Muscle layer of duodenum (tissue), 2 donors: ENCODE measurements around the gene DTWD2.

Source experiments
- H3K27ac ChIP-seq: one replicate; pipeline ENCODE4 v1.7.0; 2013; ENCODE audit warnings: mild to moderate bottlenecking, low read length
- H3K27me3 ChIP-seq: one replicate; pipeline ENCODE4 v1.7.0; 2013; ENCODE audit warnings: low read depth, mild to moderate bottlenecking, control low read depth, low read length
- H3K36me3 ChIP-seq, 2 donors: one replicate each; pipeline ENCODE4 v1.7.0; 2013; ENCODE audit warnings: low read length in 2 of 2, control low read depth in 1 of 2, mild to moderate bottlenecking in 1 of 2; ENCODE audit not compliant: insufficient read depth in 2 of 2, control insufficient read depth in 1 of 2
- H3K4me1 ChIP-seq, 2 donors: one replicate each; pipeline ENCODE4 v1.7.0; 2013; ENCODE audit warnings: low read length in 2 of 2, mild to moderate bottlenecking in 2 of 2, control low read depth in 1 of 2, moderate library complexity in 1 of 2; ENCODE audit not compliant: insufficient read depth in 2 of 2, control insufficient read depth in 1 of 2
- H3K4me3 ChIP-seq, 2 donors: one replicate each; pipeline ENCODE4 v1.7.0; 2013; ENCODE audit warnings: low read length in 2 of 2, low read depth in 1 of 2, mild to moderate bottlenecking in 1 of 2
- H3K9me3 ChIP-seq, 2 donors: one replicate each; pipeline ENCODE4 v1.7.0; 2013; ENCODE audit warnings: low read length in 2 of 2, control low read depth in 1 of 2, mild to moderate bottlenecking in 1 of 2; ENCODE audit not compliant: control insufficient read depth in 1 of 2
- donor health status: healthy.

DTWD2 gene

DNA sequence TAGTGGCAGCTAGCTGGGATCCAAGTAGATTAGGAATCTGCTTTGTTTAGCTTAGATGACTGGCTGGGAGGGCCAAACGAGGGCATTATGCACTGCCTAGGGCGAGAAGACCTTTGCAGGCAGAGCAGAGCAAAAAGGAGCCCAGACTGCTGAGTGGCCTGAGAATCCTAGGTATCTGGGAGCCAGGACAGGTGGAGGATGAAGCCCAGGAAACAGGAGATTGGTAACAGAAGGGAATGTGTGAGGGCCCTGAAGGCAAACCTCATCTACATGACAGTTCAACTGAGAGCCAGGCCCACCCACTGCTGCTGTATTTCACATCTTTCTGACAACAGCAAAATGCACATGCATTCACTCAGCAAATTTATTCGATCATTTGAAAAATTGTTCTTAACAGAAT, 192.3 kb downstream of the DTWD2 start:
- no peaks in the 10 kb centered on the region for H3K36me3 ChIP-seq
- H3K9me3 ChIP-seq: no peaks in the 10 kb centered on the region
- peaks cover 0 to 4% of the 10 kb centered on the region in 2 donors for H3K4me1 ChIP-seq
- H3K27me3 ChIP-seq: no peaks in the 10 kb centered on the region
- H3K4me3 ChIP-seq: no peak overlapping the region
- H3K27ac ChIP-seq: no peak overlapping the region

DNA sequence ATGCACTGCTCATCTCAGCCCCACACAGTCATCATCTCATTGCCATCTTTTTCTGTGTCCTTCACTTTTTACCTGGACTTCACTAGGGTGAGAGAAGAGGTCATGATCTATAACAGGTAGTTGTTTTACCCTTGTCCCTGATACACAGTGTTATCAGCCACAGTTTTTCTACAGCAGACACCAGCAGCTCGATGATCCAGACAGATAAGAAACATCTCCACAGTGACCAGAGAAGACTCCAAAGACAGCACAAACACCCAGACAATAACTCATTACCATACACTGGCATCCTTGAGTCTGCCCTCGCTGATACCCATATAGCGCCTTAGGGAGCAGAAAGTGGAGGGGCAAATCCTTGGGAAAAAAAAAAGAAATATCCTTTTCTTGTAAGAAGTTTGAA, 194.1 kb downstream of the DTWD2 start:
- Histone ChIP-seq H3K27me3 (no peaks in the 10 kb centered on the region), H3K9me3 (no peaks in the 10 kb centered on the region), H3K4me3 (no peak overlapping the region)

DNA sequence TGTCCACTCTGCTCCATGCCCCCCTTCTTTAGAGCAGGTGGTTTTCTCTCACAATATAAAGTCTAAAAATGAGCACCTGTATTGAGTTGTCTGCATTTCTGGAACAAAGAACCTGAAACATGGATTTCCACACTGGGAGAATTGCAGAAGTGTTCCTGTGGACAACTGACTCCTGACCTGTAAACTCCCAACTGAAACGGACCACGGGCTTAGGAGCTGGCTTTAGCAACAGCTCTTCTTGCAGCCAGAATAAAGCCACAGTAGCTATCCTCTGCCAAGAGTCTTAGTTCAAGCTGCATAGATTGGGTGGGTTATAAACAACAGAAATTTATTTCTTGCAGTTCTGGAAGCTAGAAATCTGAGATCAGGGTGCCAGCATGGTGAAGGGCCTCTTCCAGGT, 194.7 kb downstream of the DTWD2 start:
- Histone ChIP-seq H3K27ac (no peak overlapping the region), H3K4me1 (peaks cover 0 to 4% of the 10 kb centered on the region in 2 donors), H3K36me3 (no peaks in the 10 kb centered on the region), H3K9me3 (no peaks in the 10 kb centered on the region), H3K27me3 (no peaks in the 10 kb centered on the region), H3K4me3 (no peak overlapping the region)

More for the DNA sequence above, 194.1 kb downstream of the DTWD2 start:
- H3K4me1 ChIP-seq: peaks cover 0 to 4% of the 10 kb centered on the region in 2 donors
- H3K36me3 ChIP-seq: no peaks in the 10 kb centered on the region
- no peak overlapping the region for H3K27ac ChIP-seq

DNA sequence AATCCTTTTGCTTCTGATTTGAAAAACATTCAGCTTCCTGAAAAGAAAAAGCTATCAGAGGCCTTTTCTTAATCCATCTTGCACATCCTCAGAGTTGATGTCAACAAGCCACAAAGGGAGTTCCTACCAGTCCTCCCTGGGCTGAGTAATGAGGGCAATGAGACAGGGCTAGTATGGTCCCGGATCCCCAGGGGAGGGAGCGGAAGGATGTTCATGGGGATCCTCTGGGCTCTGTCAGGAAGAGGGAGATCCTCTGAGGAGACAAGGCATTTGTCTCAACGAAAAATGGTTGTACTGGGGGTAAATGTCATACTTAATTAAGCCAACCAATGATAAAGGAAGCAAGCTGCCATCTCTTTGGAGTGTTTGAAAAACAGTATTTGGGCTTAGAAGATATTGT, 195.3 kb downstream of the DTWD2 start:
- H3K27ac ChIP-seq: no peak overlapping the region
- peaks cover 0 to 4% of the 10 kb centered on the region in 2 donors for H3K4me1 ChIP-seq
- no peaks in the 10 kb centered on the region for H3K9me3 ChIP-seq

DNA sequence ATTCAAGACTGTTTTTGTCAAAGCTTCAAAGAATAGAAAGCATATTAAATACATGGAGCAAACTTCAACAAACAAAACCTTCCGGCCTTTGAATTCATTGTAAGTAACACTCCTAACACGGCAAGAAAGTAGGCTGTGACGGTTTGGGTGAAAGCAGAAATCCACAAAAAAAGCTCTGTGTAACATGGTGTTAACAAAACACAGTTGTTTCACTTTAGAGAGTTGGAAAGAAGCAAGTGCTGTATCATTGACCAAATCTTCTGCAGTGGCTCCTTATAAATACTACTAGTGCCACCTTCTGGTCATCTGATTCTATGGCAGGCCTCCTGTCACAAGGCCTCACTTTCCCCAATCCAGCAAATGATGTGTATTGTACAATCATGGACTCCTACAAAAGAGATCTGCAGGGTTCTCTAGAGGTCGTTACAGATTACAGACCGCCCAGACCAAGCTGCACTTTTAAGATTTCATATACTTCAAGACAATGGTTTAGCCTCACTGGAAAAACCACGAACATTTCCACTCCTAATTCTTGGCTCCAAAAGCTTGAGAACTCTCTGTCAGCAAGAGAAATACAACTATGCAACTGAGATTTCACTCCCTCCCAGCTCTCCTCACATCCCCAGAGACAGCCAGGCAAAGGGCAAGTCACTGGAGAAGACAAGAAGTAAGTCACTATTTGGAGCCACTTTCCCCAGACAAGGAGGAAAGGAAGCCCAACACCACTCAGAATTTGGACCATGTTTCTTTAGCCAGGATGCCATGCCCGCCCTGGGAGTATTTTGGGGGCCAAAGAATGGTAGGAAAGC, 196.2 kb downstream of the DTWD2 start:
- H3K27ac ChIP-seq: no peak overlapping the region
- H3K36me3 ChIP-seq: no peaks in the 10 kb centered on the region
- no peaks in the 10 kb centered on the region for H3K9me3 ChIP-seq
- H3K27me3 ChIP-seq: no peaks in the 10 kb centered on the region
- peaks cover 0 to 4% of the 10 kb centered on the region in 2 donors for H3K4me1 ChIP-seq
- peak overlapping the region; percentile 22 to 46 for H3K4me3 ChIP-seq

More for the DNA sequence above, 195.3 kb downstream of the DTWD2 start:
- no peak overlapping the region for H3K4me3 ChIP-seq
- H3K27me3 ChIP-seq: no peaks in the 10 kb centered on the region
- H3K36me3 ChIP-seq: no peaks in the 10 kb centered on the region

DNA sequence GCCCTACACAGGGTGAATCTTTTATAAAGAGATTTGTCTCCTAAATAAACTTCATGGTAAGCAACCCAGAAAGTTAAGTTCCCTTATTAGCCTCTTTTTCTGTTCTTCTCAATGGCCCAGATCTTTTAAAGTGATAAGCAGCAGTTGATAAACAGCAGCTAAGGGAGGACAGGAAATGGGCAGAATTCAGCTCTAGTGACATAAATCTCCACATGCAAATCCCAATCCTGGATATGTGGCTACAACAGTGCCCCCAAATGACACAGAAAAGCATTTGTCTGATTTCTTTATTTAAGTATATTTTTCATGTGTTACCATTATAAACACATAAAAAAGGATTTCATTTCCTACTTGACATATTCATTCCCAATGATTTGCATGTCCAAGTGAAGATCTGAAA, 199.0 kb downstream of the DTWD2 start:
- no peaks in the 10 kb centered on the region for H3K36me3 ChIP-seq
- H3K4me1 ChIP-seq: peaks cover 0 to 4% of the 10 kb centered on the region in 2 donors
- H3K27me3 ChIP-seq: no peaks in the 10 kb centered on the region
- H3K9me3 ChIP-seq: no peaks in the 10 kb centered on the region
- H3K4me3 ChIP-seq: no peak overlapping the region
- H3K27ac ChIP-seq: no peak overlapping the region

DNA sequence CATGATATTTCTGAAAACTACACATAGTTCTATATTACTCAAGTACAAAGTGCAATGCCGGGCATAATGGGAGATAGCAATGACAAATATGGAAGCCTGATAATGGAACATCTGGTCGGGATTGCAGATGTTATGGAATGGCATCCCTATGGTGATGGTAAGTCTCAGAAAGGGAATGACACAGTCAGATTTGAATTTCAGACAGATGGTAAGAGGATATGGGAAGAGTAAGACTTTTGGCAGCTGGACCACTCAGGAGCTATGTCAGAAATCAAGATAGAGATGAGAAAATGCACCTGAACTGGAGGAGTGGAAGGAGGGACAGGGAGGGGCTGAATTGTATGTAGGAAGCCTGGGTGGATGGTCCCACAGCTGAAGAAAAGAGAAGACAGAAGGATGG, 200.0 kb downstream of the DTWD2 start:
- Histone ChIP-seq H3K27ac (no peak overlapping the region), H3K4me1 (peaks cover 0 to 4% of the 10 kb centered on the region in 2 donors), H3K9me3 (no peaks in the 10 kb centered on the region), H3K4me3 (no peak overlapping the region), H3K36me3 (no peaks in the 10 kb centered on the region), H3K27me3 (no peaks in the 10 kb centered on the region)
